H1 (cell line): ENCODE results near the gene CD68. TPM values are rescaled to one million over a fixed set of nuclear protein-coding genes. Genes with fewer than 3 reads are reported as not detected.

Source experiments
- EP300 ChIP-seq, 2 experiments: IDR thresholded peaks; 1 replicate in 1 of 2; 2 replicates in 1 of 2; pipeline ENCODE4 v1.6.1; 2011 to 2012; ENCODE audit warnings: low read depth in 2 of 2, low read length in 2 of 2, mild to moderate bottlenecking in 2 of 2, borderline replicate concordance in 1 of 2, inconsistent platforms in 1 of 2, moderate library complexity in 1 of 2
- HDAC2 ChIP-seq, 2 experiments: fragments of 300-600 bp in 1 of 2; sonication (generic) in 1 of 2; IDR thresholded peaks; 2 replicates each; pipeline ENCODE4 v1.6.1; 2011 to 2012; ENCODE audit warnings: low read depth in 2 of 2, low read length in 2 of 2, mild to moderate bottlenecking in 2 of 2, moderate library complexity in 2 of 2, borderline replicate concordance in 1 of 2, inconsistent platforms in 1 of 2
- MAFK ChIP-seq: IDR thresholded peaks from 2 replicates; pipeline ENCODE4 v1.6.1; 2012; ENCODE audit warnings: low read depth, mild to moderate bottlenecking, improper control_type of control experiment, low read length
- NANOG ChIP-seq: IDR thresholded peaks from 2 replicates; pipeline ENCODE4 v1.6.1; 2011; ENCODE audit warnings: low read length, low read depth, mild to moderate bottlenecking, inconsistent platforms; ENCODE audit not compliant: insufficient read depth, poor library complexity, severe bottlenecking
- PHF8 ChIP-seq: fragments of 200-600 bp; sonication (generic); conservative IDR thresholded peaks from 2 replicates; pipeline ENCODE4 v1.7.1; 2012; ENCODE audit warnings: low read depth, mild to moderate bottlenecking, inconsistent platforms, low read length, moderate library complexity
- RAD21 ChIP-seq, 2 experiments: IDR thresholded peaks in 1 of 2; conservative IDR thresholded peaks in 1 of 2; 2 replicates each; pipeline ENCODE4 v1.6.1; 2011; ENCODE audit warnings: low read depth in 2 of 2, low read length in 2 of 2, improper control_type of control experiment in 1 of 2, inconsistent platforms in 1 of 2, mild to moderate bottlenecking in 1 of 2, moderate library complexity in 1 of 2
- RXRA ChIP-seq: IDR thresholded peaks from 2 replicates; pipeline ENCODE4 v1.6.1; 2011; ENCODE audit warnings: low read depth, mild to moderate bottlenecking, low read length, moderate library complexity; ENCODE audit not compliant: insufficient read depth
- SIN3A ChIP-seq, 2 experiments: IDR thresholded peaks in 1 of 2; conservative IDR thresholded peaks in 1 of 2; 2 replicates each; pipeline ENCODE4 v1.6.1; 2011 to 2012; ENCODE audit warnings: low read length in 2 of 2, improper control_type of control experiment in 1 of 2, low read depth in 1 of 2, mild to moderate bottlenecking in 1 of 2
- SIRT6 ChIP-seq: IDR thresholded peaks from one replicate; pipeline ENCODE4 v1.7.1; 2012; ENCODE audit warnings: low read length, inconsistent platforms
- SIX5 ChIP-seq: IDR thresholded peaks from 2 replicates; pipeline ENCODE4 v1.6.1; 2011; ENCODE audit warnings: mild to moderate bottlenecking, low read depth, low read length
- SP1 ChIP-seq: IDR thresholded peaks from 2 replicates; pipeline ENCODE4 v1.6.1; 2011; ENCODE audit warnings: low read depth, low read length
- SRF ChIP-seq: IDR thresholded peaks from 2 replicates; pipeline ENCODE4 v1.6.1; 2011; ENCODE audit warnings: mild to moderate bottlenecking, low read depth, low read length, moderate library complexity
- USF2 ChIP-seq: IDR thresholded peaks from 2 replicates; pipeline ENCODE4 v1.6.1; 2011; ENCODE audit warnings: low read length, improper control_type of control experiment
- polyA plus RNA-seq, 7 experiments: library from polyadenylated mRNA; depleted of rRNA in 3 of 7; stranded (reverse) in 5 of 7; unstranded in 2 of 7; fragments of >200 nt in 5 of 7; fragments of 200-250 nt in 2 of 7; gene quantifications; 1 replicate in 5 of 7; 2 replicates in 1 of 7; 4 replicates in 1 of 7; pipeline versions ENCODE4 v1.2.1 to v1.2.3, GENCODE V29; 2011 to 2013; ENCODE audit warnings: missing spikeins in 2 of 7, mixed read lengths in 2 of 7
- total RNA-seq: library from RNA; stranded (reverse); fragmentation: NEBNext Ultra II Directional; extraction: Animal tissue kit (Norgen Biotek cat#: 25700); gene quantifications from 2 replicates; pipeline ENCODE4 v1.2.1, GENCODE V29; 2021

The CD68 gene
- total and polyA plus RNA-seq, 2 of the 8 experiments (the other 6 are each of a cell fraction or from before 2014, with no cell fraction given) = 0.18 TPM; not detected in 1

GRCh38 chr17:7589891-7590691, 10.7 kb downstream of the CD68 start, which contains the start of gene SOX15 (continued):
- 0 out of 4 replicates have a peak, but pooled peaks of 1 of the 2 experiments have one; percentile 19 for TF ChIP-seq SIN3A (conservative IDR thresholded peaks at IDR 0.05 in 1 of 2, IDR thresholded peaks at IDR 0.05 in 1 of 2; ENCODE audit: low read depth in 1 of 2, low read length in 2 of 2)
- no peak for TF ChIP-seq SIRT6
- no peak for TF ChIP-seq NANOG
- TF ChIP-seq RAD21 (IDR thresholded peaks at IDR 0.05 in 1 of 2, conservative IDR thresholded peaks at IDR 0.05 in 1 of 2; ENCODE audit: low read depth in 2 of 2, low read length in 2 of 2) = no peak
- TF ChIP-seq PHF8 = no peak
- TF ChIP-seq SIX5 = no peak
- no peak for TF ChIP-seq RXRA
- TF ChIP-seq SRF = no peak
- TF ChIP-seq EP300 (IDR thresholded peaks at IDR 0.05; ENCODE audit: borderline replicate concordance in 1 of 2, low read depth in 2 of 2, low read length in 2 of 2) = no peak
- no peak for TF ChIP-seq USF2
- no peak for TF ChIP-seq HDAC2 (IDR thresholded peaks at IDR 0.05; ENCODE audit: borderline replicate concordance in 1 of 2, low read depth in 2 of 2, low read length in 2 of 2)
- TF ChIP-seq MAFK = no peak
- TF ChIP-seq SP1 = 0 out of 2 replicates have a peak, but pooled peaks have one; percentile 30
